Keratinocyte (primary cell): ENCODE results near the gene ZEB2. TPM values are rescaled to one million over a fixed set of nuclear protein-coding genes. Genes with fewer than 3 reads are reported as not detected.

ENCODE experiments used
- DNase-seq: peaks from one replicate; pipeline ENCODE4 v3.0.0-alpha.2; 2011; ENCODE audit warnings: low read depth, missing footprints, low spot score
- FAIRE-seq: peaks from 2 replicates; lab custom pipeline; 2011; peaks lifted over from hg19 to GRCh38; lab: Jason Lieb, UNC
- H2AFZ ChIP-seq: 2 replicates; pipeline ENCODE4 v1.6.0; 2012; ENCODE audit warnings: low read length, control low read depth, inconsistent platforms; ENCODE audit not compliant: control insufficient read depth
- H3K27ac ChIP-seq: 2 replicates; pipeline ENCODE4 v1.5.1; 2011; ENCODE audit warnings: low read length; ENCODE audit not compliant: control insufficient read depth, insufficient read depth
- H3K27me3 ChIP-seq: 3 replicates; pipeline ENCODE4 v1.6.0; 2011; ENCODE audit warnings: low read length; ENCODE audit not compliant: control insufficient read depth, insufficient read depth; ENCODE audit errors: extremely low read depth
- H3K36me3 ChIP-seq, 2 experiments: 2 replicates in 1 of 2; 3 replicates in 1 of 2; pipeline ENCODE4 v1.5.1; 2011; ENCODE audit warnings: low read length in 2 of 2, mild to moderate bottlenecking in 1 of 2; ENCODE audit not compliant: control insufficient read depth in 2 of 2, insufficient read depth in 2 of 2; ENCODE audit errors: extremely low read depth in 1 of 2
- H3K4me1 ChIP-seq: 3 replicates; pipeline ENCODE4 v1.5.1; 2011; ENCODE audit warnings: low read length; ENCODE audit not compliant: control insufficient read depth, insufficient read depth; ENCODE audit errors: extremely low read depth
- H3K4me2 ChIP-seq: 3 replicates; pipeline ENCODE4 v1.6.0; 2011; ENCODE audit warnings: low read depth, low read length; ENCODE audit not compliant: control insufficient read depth, insufficient read depth; ENCODE audit errors: extremely low read depth
- H3K4me3 ChIP-seq, 3 experiments: fragments of 200-600 bp in 1 of 3; sonication (generic) in 1 of 3; 2 replicates in 2 of 3; 3 replicates in 1 of 3; pipeline ENCODE4 v1.5.1; 2011 to 2016; ENCODE audit warnings: low read length in 3 of 3, mild to moderate bottlenecking in 3 of 3, control low read depth in 2 of 3, inconsistent platforms in 1 of 3, low read depth in 1 of 3, mixed read lengths in 1 of 3, mixed run types in 1 of 3, moderate library complexity in 1 of 3; ENCODE audit not compliant: control insufficient read depth in 2 of 3, insufficient read depth in 2 of 3; ENCODE audit errors: extremely low read depth in 1 of 3
- H3K79me2 ChIP-seq: 2 replicates; pipeline ENCODE4 v1.6.0; 2012; ENCODE audit warnings: low read length; ENCODE audit not compliant: control insufficient read depth, insufficient read depth
- H3K9ac ChIP-seq: 3 replicates; pipeline ENCODE4 v1.6.0; 2011; ENCODE audit warnings: low read length; ENCODE audit not compliant: control insufficient read depth, insufficient read depth; ENCODE audit errors: extremely low read depth
- H3K9me1 ChIP-seq: 3 replicates; pipeline ENCODE4 v1.6.0; 2011; ENCODE audit warnings: low read length; ENCODE audit not compliant: control insufficient read depth, insufficient read depth; ENCODE audit errors: extremely low read depth
- H3K9me3 ChIP-seq: 2 replicates; pipeline ENCODE4 v1.5.1; 2012; ENCODE audit warnings: low read depth, low read length; ENCODE audit not compliant: control insufficient read depth
- H4K20me1 ChIP-seq: 3 replicates; pipeline ENCODE4 v1.6.0; 2011; ENCODE audit warnings: low read length; ENCODE audit not compliant: control insufficient read depth, insufficient read depth; ENCODE audit errors: extremely low read depth
- CTCF ChIP-seq, 3 experiments: IDR thresholded peaks in 1 of 3; conservative IDR thresholded peaks in 1 of 3; optimal IDR thresholded peaks in 1 of 3; 2 replicates in 2 of 3; 3 replicates in 1 of 3; pipeline versions ENCODE3 to v1.5.1; 2011; ENCODE audit warnings: low read length in 3 of 3, mild to moderate bottlenecking in 3 of 3, moderate library complexity in 2 of 3, control low read depth in 1 of 3, inconsistent platforms in 1 of 3; ENCODE audit not compliant: insufficient read depth in 2 of 3; ENCODE audit errors: extremely low read depth in 1 of 3
- EZH2 ChIP-seq: IDR thresholded peaks from one replicate; pipeline ENCODE4 v1.6.1; 2012; ENCODE audit warnings: inconsistent platforms, mild to moderate bottlenecking, low read length, moderate library complexity
- dilution Hi-C: fragments of 300-500 bp; cut with MboI; formaldehyde crosslinking; loops from one replicate; pipeline ENCODE4 v1.7.0; 2020; ENCODE audit warnings: low sequenced_read_pairs; ENCODE audit not compliant: extremely low pct_ligation_motif_present
- polyA plus RNA-seq, 5 experiments: library from polyadenylated mRNA; depleted of rRNA in 3 of 5; stranded (reverse) in 3 of 5; stranded (forward) in 1 of 5; unstranded in 1 of 5; fragments of >200 nt; gene quantifications; 1 replicate in 1 of 5; 2 replicates in 3 of 5; 3 replicates in 1 of 5; pipeline versions ENCODE4 v1.2.1 to v1.2.3, GENCODE V29; 2011 to 2012; ENCODE audit warnings: missing spikeins in 2 of 5, low read depth in 1 of 5, low replicate concordance in 1 of 5

The ZEB2 gene
- polyA plus RNA-seq, 1 donor (not counting 4 experiments of a cell fraction or from before 2014, with no cell fraction given), result 0.12 TPM

- no peak for DNase-seq
- no peak for FAIRE-seq
- dilution Hi-C loops, result no loop called here
- no peaks in the 10 kb centered on the region for H3K36me3 ChIP-seq
- no peaks in the 10 kb centered on the region for H3K9me1 ChIP-seq
- no peaks in the 10 kb centered on the region for H3K27me3 ChIP-seq
- no peaks in the 10 kb centered on the region for H4K20me1 ChIP-seq
- no peak overlapping the region for H3K4me3 ChIP-seq
- H3K9me3 ChIP-seq, result no peaks in the 10 kb centered on the region
- H3K79me2 ChIP-seq, result no peaks in the 10 kb centered on the region
- TF ChIP-seq CTCF (optimal IDR thresholded peaks at IDR 0.05 in 1 of 3, IDR thresholded peaks at IDR 0.05 in 1 of 3, conservative IDR thresholded peaks at IDR 0.05 in 1 of 3; ENCODE audit: extremely low read depth in 1 of 3, insufficient read depth in 2 of 3, low read length in 3 of 3), result no peak
- TF ChIP-seq EZH2, result no peak
- H3K4me2 ChIP-seq, result no peak overlapping the region
- no peak overlapping the region for H3K27ac ChIP-seq
- H3K9ac ChIP-seq, result no peak overlapping the region
- no peak overlapping the region for H2AFZ ChIP-seq
- H3K4me1 ChIP-seq, result no peaks in the 10 kb centered on the region
These were observed 28.2 kb upstream of the ZEB2 start for GRCh38 chr2:144548088-144548487.

GRCh38 chr2:144547494-144547893, 27.6 kb upstream of the ZEB2 start:
- DNase-seq, result no peak
- H4K20me1 ChIP-seq, result no peaks in the 10 kb centered on the region
- H3K4me1 ChIP-seq, result no peaks in the 10 kb centered on the region
- no peaks in the 10 kb centered on the region for H3K9me3 ChIP-seq
- no peaks in the 10 kb centered on the region for H3K27me3 ChIP-seq
- FAIRE-seq, result no peak
- H3K27ac ChIP-seq, result no peak overlapping the region
- no peaks in the 10 kb centered on the region for H3K9me1 ChIP-seq
- dilution Hi-C loops, result no loop called here
- H2AFZ ChIP-seq, result no peak overlapping the region
- H3K36me3 ChIP-seq, result no peaks in the 10 kb centered on the region
- no peaks in the 10 kb centered on the region for H3K79me2 ChIP-seq
- H3K4me3 ChIP-seq, result no peak overlapping the region
- H3K9ac ChIP-seq, result no peak overlapping the region
- TF ChIP-seq CTCF (optimal IDR thresholded peaks at IDR 0.05 in 1 of 3, IDR thresholded peaks at IDR 0.05 in 1 of 3, conservative IDR thresholded peaks at IDR 0.05 in 1 of 3; ENCODE audit: extremely low read depth in 1 of 3, insufficient read depth in 2 of 3, low read length in 3 of 3), result no peak
- no peak overlapping the region for H3K4me2 ChIP-seq
